Measurements from ENCODE around the gene NXF2.
"Not testable (repeated sequence)": the region's sequence is repeated elsewhere in the genome, so short reads cannot be mapped to it uniquely, and the experiment has no call there.

Gene NXF2

GRCh38 chrX:102246893-102247292 is at the start of gene NXF2:
Gene NXF2, plus strand, starts transcription at chrX:102247167. Its CDS starts 59,912 bp downstream, at chrX:102307079.
- TF ChIP-seq EP300 (IDR thresholded peaks at IDR 0.05; ENCODE audit: borderline replicate concordance); FOXM1 (IDR thresholded peaks at IDR 0.05; ENCODE audit: borderline replicate concordance, low read depth); NFIC (IDR thresholded peaks at IDR 0.05): not testable (repeated sequence)

GRCh38 chrX:102214986-102215385 is 32.0 kb upstream of the NXF2 start, which contains the start of gene TCP11X1:
Gene TCP11X1, plus strand, starts transcription at chrX:102215301.
- TF ChIP-seq ZBTB7A (IDR thresholded peaks at IDR 0.05; ENCODE audit: low read depth); EP300 (IDR thresholded peaks at IDR 0.05; ENCODE audit: borderline replicate concordance); NFIC (IDR thresholded peaks at IDR 0.05): not testable (repeated sequence)

GRCh38 chrX:102338162-102338561 is 91.2 kb downstream of the NXF2 start:
- no peak for TF ChIP-seq REST (IDR thresholded peaks at IDR 0.05; ENCODE audit: low read depth)
- TF ChIP-seq EP300 (IDR thresholded peaks at IDR 0.05; ENCODE audit: borderline replicate concordance) = no peak
- no peak for TF ChIP-seq NFIC (IDR thresholded peaks at IDR 0.05)

GRCh38 chrX:102339312-102340298 is 92.6 kb downstream of the NXF2 start:
- TF ChIP-seq FOXM1 (IDR thresholded peaks at IDR 0.05; ENCODE audit: borderline replicate concordance, low read depth) (no peak), NFIC (IDR thresholded peaks at IDR 0.05) (no peak), CEBPB (IDR thresholded peaks at IDR 0.05) (no peak), TEAD4 (IDR thresholded peaks at IDR 0.05) (no peak), YY1 (IDR thresholded peaks at IDR 0.05; ENCODE audit: low read depth) (no peak), EP300 (IDR thresholded peaks at IDR 0.05; ENCODE audit: borderline replicate concordance) (no peak), USF1 (IDR thresholded peaks at IDR 0.05) (no peak), ZBTB7A (IDR thresholded peaks at IDR 0.05; ENCODE audit: low read depth) (no peak), CREB1 (IDR thresholded peaks at IDR 0.05; ENCODE audit: low read depth) (no peak), REST (IDR thresholded peaks at IDR 0.05; ENCODE audit: low read depth) (no peak), RAD21 (IDR thresholded peaks at IDR 0.05; ENCODE audit: low read depth) (no peak)

- no peak for TF ChIP-seq FOXM1 (IDR thresholded peaks at IDR 0.05; ENCODE audit: borderline replicate concordance, low read depth)
- no peak for TF ChIP-seq TCF12 (IDR thresholded peaks at IDR 0.05; ENCODE audit: low read depth)
- TF ChIP-seq EP300 (IDR thresholded peaks at IDR 0.05; ENCODE audit: borderline replicate concordance) = no peak
- TF ChIP-seq CEBPB (IDR thresholded peaks at IDR 0.05) = no peak
- no peak for TF ChIP-seq NFIC (IDR thresholded peaks at IDR 0.05)
- TF ChIP-seq USF1 (IDR thresholded peaks at IDR 0.05) = no peak
- TF ChIP-seq TAF1 (IDR thresholded peaks at IDR 0.05; ENCODE audit: low read depth) = no peak
- no peak for TF ChIP-seq YY1 (IDR thresholded peaks at IDR 0.05; ENCODE audit: low read depth)
- no peak for TF ChIP-seq EGR1 (IDR thresholded peaks at IDR 0.05)
- TF ChIP-seq MAX (IDR thresholded peaks at IDR 0.05) = no peak
- TF ChIP-seq RAD21 (IDR thresholded peaks at IDR 0.05; ENCODE audit: low read depth) = no peak
- no peak for TF ChIP-seq TEAD4 (IDR thresholded peaks at IDR 0.05)
- no peak for TF ChIP-seq REST (IDR thresholded peaks at IDR 0.05; ENCODE audit: low read depth)
- TF ChIP-seq CREB1 (IDR thresholded peaks at IDR 0.05; ENCODE audit: low read depth) = no peak
- no peak for TF ChIP-seq ZBTB7A (IDR thresholded peaks at IDR 0.05; ENCODE audit: low read depth)
Observed at GRCh38 chrX:102341867-102342266, 94.9 kb downstream of the NXF2 start.

All from Ishikawa (cell line).